Ectodermal cell (in vitro differentiated cells): ENCODE measurements around the gene BABAM1.

Experiments
- H3K27ac ChIP-seq: 2 replicates; pipeline ENCODE4 v1.7.0; 2013; ENCODE audit warnings: mild to moderate bottlenecking, low read depth, low read length; ENCODE audit not compliant: insufficient read depth, poor library complexity, severe bottlenecking
- H3K27me3 ChIP-seq: 2 replicates; pipeline ENCODE4 v1.7.0; 2013; ENCODE audit warnings: mild to moderate bottlenecking, low read length; ENCODE audit not compliant: insufficient read depth, control insufficient read depth, poor library complexity, severe bottlenecking
- H3K36me3 ChIP-seq: one replicate; pipeline ENCODE4 v1.7.0; 2013; ENCODE audit warnings: low read length; ENCODE audit not compliant: control insufficient read depth, insufficient read depth
- H3K4me1 ChIP-seq: one replicate; pipeline ENCODE4 v1.7.0; 2013; ENCODE audit warnings: low read length; ENCODE audit not compliant: control insufficient read depth, insufficient read depth
- H3K4me3 ChIP-seq: 2 replicates; pipeline ENCODE4 v1.7.0; 2013; ENCODE audit warnings: low read depth, low read length, control low read depth; ENCODE audit not compliant: insufficient read depth
- H3K9me3 ChIP-seq: 2 replicates; pipeline ENCODE4 v1.7.0; 2013; ENCODE audit warnings: mild to moderate bottlenecking, low read length, moderate library complexity; ENCODE audit not compliant: control insufficient read depth
- WGBS, 2 experiments: methylation state at CpG; one replicate each; pipeline ENCODE4 v1.1.7; 2013; ENCODE audit warnings: missing lambda C conversion rate in 2 of 2; 5-methylcytosine and 5-hydroxymethylcytosine counted together

BABAM1 gene

GRCh38 chr19:17275441-17276175, 8.4 kb downstream of the BABAM1 start:
- WGBS, 2 experiments, result 95% methylated on average over 19 of the region's 19 CpGs
- peaks cover 37% of the 10 kb centered on the region for H3K36me3 ChIP-seq

GRCh38 chr19:17279436-17279835, 12.2 kb downstream of the BABAM1 start:
- no peaks in the 10 kb centered on the region for H3K9me3 ChIP-seq
- no peak overlapping the region for H3K27ac ChIP-seq
- no peaks in the 10 kb centered on the region for H3K4me1 ChIP-seq
- H3K4me3 ChIP-seq, result no peak overlapping the region
- 78% methylated on average over 3 of the region's 3 CpGs for WGBS, 2 experiments
- peaks cover 21% of the 10 kb centered on the region for H3K27me3 ChIP-seq
- H3K36me3 ChIP-seq, result peaks cover 24% of the 10 kb centered on the region

More at GRCh38 chr19:17275441-17276175, 8.4 kb downstream of the BABAM1 start:
- peaks cover under 1% of the 10 kb centered on the region for H3K27me3 ChIP-seq
- H3K9me3 ChIP-seq, result no peaks in the 10 kb centered on the region
- no peaks in the 10 kb centered on the region for H3K4me1 ChIP-seq
- H3K4me3 ChIP-seq, result no peak overlapping the region
- no peak overlapping the region for H3K27ac ChIP-seq

GRCh38 chr19:17281391-17282304, 14.4 kb downstream of the BABAM1 start, which contains the start of gene ANKLE1:
ANKLE1 (plus strand) TSS chr19:17281901; CDS start chr19:17281921, 20 bp downstream.
- WGBS, 2 experiments, result 36 to 37% methylated on average over 75 of the region's 75 CpGs
- peaks cover 15% of the 10 kb centered on the region for H3K36me3 ChIP-seq
- H3K4me3 ChIP-seq, result peak within 1 kb of the TSS; percentile 24
- H3K4me1 ChIP-seq, result no peaks in the 10 kb centered on the region
- peaks cover 21% of the 10 kb centered on the region for H3K27me3 ChIP-seq
- H3K9me3 ChIP-seq, result no peaks in the 10 kb centered on the region
- no peak within 1 kb of the TSS for H3K27ac ChIP-seq

GRCh38 chr19:17282488-17283125, 15.4 kb downstream of the BABAM1 start:
- 13 to 14% methylated on average over 45 of the region's 45 CpGs for WGBS, 2 experiments
- H3K27me3 ChIP-seq, result peaks cover 21% of the 10 kb centered on the region
- H3K9me3 ChIP-seq, result no peaks in the 10 kb centered on the region
- peak overlapping the region; percentile 24 for H3K4me3 ChIP-seq
- H3K4me1 ChIP-seq, result no peaks in the 10 kb centered on the region
- H3K27ac ChIP-seq, result no peak overlapping the region
- H3K36me3 ChIP-seq, result peaks cover 5% of the 10 kb centered on the region

GRCh38 chr19:17283504-17283996, 16.3 kb downstream of the BABAM1 start:
- WGBS, 2 experiments, result 92% methylated on average over 7 of the region's 7 CpGs
- Histone ChIP-seq H3K4me3 (no peak overlapping the region), H3K27ac (no peak overlapping the region), H3K27me3 (peaks cover 21% of the 10 kb centered on the region), H3K4me1 (no peaks in the 10 kb centered on the region), H3K36me3 (peaks cover 3% of the 10 kb centered on the region), H3K9me3 (no peaks in the 10 kb centered on the region)

GRCh38 chr19:17285415-17286135, 18.3 kb downstream of the BABAM1 start:
- no peak overlapping the region for H3K4me3 ChIP-seq
- WGBS, 2 experiments, result 90 to 92% methylated on average over 18 of the region's 18 CpGs

GRCh38 chr19:17286263-17286662, 19.0 kb downstream of the BABAM1 start:
- Histone ChIP-seq H3K4me1 (no peaks in the 10 kb centered on the region), H3K36me3 (no peaks in the 10 kb centered on the region), H3K4me3 (no peak overlapping the region), H3K27ac (no peak overlapping the region), H3K9me3 (no peaks in the 10 kb centered on the region), H3K27me3 (peaks cover 14% of the 10 kb centered on the region)
- WGBS, 2 experiments, result 93 to 94% methylated on average over 11 of the region's 11 CpGs

More at GRCh38 chr19:17285415-17286135, 18.3 kb downstream of the BABAM1 start:
- Histone ChIP-seq H3K9me3 (no peaks in the 10 kb centered on the region), H3K4me1 (no peaks in the 10 kb centered on the region), H3K27ac (no peak overlapping the region), H3K27me3 (peaks cover 21% of the 10 kb centered on the region), H3K36me3 (no peaks in the 10 kb centered on the region)

- Histone ChIP-seq H3K4me1 (no peaks in the 10 kb centered on the region), H3K36me3 (no peaks in the 10 kb centered on the region), H3K4me3 (no peak overlapping the region), H3K27ac (no peak overlapping the region), H3K9me3 (no peaks in the 10 kb centered on the region), H3K27me3 (peaks cover 9% of the 10 kb centered on the region)
- 93 to 94% methylated on average over 9 of the region's 9 CpGs for WGBS, 2 experiments
Measured at GRCh38 chr19:17286752-17287151, 19.5 kb downstream of the BABAM1 start.

GRCh38 chr19:17289489-17289888, 22.2 kb downstream of the BABAM1 start:
- Histone ChIP-seq H3K4me3 (no peak overlapping the region), H3K9me3 (no peaks in the 10 kb centered on the region), H3K27me3 (no peaks in the 10 kb centered on the region), H3K4me1 (no peaks in the 10 kb centered on the region), H3K36me3 (peaks cover 6% of the 10 kb centered on the region), H3K27ac (no peak overlapping the region)
- 16 to 17% methylated on average over 22 of the region's 22 CpGs for WGBS, 2 experiments
